HG02588 (cell line): Measurements from ENCODE around the gene PDE6A.
A peak's percentile ranks its signal among the peaks of the same experiment; 100 is the strongest.

ENCODE experiments used
- ATAC-seq: cut with Tn5 transposase; IDR thresholded peaks from one replicate; pipeline ENCODE4 v1.9.1; 2021; ENCODE audit warnings: mild to moderate bottlenecking, moderate library complexity; ENCODE audit not compliant: unreplicated experiment

PDE6A gene

GRCh38 chr5:149840226-149840825, 104.3 kb downstream of the PDE6A start:
- ATAC-seq = no peak

DNA sequence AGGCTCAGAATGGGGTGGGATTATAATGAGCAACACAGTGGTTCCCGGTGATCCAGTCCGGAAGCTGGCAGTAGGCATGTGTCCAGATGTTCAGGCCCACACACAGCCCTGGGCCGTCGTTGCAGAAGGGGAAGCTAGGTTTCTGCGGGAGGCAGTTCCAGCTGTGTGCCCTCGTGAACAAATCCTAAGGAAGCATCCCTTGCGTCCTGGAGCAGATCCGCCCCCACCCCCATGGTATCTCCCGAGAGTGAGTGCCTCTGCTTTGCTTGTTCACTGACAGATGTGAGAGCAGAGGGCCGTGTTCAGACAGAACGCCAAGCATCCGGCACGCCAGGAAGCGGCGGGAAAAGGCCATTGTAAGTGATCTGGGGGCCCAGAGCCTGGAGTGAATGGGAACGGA, 104.8 kb downstream of the PDE6A start:
- no peak for ATAC-seq

DNA sequence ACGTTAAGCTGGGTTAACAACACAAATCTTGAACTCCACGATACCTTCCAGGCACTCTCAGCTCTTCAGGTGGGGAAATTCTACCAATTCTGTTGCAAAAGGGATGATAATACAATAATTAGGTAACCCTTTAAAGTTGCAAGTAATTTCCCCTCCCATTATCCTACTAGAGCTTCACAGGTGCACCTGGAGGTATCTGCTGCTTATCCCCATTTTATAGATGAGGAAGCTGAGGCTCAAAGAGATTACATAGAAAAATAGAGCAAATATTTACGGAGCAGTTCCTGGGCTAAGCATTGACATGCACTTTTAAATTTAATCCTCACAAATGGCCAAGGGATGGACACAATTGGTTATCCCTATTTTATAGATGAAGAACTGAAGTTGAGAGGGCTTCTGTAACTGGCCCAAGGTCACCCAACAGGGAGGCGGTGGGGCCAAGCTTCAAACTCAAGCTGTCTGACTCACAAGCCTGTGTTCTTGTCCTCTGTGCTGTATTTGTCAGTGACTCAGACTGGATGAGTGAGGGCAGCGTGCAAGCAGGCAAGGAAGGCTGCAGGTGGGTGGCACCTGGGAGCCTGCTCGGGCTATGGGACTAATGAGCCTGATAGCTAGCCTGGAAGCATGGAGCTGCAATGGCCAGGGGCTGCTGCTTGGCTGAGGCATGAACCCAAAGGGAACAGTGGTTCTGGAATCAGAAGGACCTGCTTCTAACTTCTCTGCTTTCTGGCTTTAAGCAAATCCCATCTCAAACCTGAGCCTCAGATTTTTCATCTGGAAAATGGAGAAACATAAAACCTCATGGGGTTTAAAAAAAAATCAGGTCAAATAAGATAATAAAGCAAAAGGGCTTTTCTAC, 105.5 kb downstream of the PDE6A start:
- ATAC-seq = no peak

DNA sequence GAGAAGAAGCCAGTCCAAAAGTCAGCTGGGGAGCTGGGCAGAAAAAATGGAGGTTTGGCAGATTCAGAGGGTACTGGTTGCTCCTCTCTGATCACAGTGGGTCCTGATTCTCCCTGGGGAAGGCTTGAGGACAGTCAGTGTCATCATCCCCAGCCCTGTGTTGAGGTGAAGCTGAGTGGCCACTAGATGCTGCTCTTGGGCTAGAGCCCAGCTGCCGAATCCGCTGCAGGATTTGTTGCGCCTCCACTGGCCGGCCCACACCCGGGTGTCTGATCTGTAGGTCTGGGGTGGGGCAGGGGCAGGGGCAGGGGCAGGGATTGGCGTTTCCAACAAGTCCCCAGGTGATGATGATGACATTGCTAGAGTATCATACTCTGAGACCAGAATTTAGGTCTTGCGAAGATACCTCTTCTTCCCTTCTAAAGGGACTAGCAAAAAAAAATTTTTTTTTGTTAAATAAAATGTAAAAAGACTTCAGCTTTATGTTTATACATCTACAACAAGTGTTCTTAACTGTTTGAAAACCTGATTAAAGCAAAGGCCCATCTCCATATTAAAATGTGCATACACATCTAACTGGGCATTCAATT, 106.8 kb downstream of the PDE6A start:
- no peak for ATAC-seq

GRCh38 chr5:149836451-149837139, 108.0 kb downstream of the PDE6A start:
- ATAC-seq = no peak

- ATAC-seq = no peak
Observed at GRCh38 chr5:149834246-149834855, 110.2 kb downstream of the PDE6A start.

- no peak for ATAC-seq
Observed at GRCh38 chr5:149833116-149833827, 111.3 kb downstream of the PDE6A start.

DNA sequence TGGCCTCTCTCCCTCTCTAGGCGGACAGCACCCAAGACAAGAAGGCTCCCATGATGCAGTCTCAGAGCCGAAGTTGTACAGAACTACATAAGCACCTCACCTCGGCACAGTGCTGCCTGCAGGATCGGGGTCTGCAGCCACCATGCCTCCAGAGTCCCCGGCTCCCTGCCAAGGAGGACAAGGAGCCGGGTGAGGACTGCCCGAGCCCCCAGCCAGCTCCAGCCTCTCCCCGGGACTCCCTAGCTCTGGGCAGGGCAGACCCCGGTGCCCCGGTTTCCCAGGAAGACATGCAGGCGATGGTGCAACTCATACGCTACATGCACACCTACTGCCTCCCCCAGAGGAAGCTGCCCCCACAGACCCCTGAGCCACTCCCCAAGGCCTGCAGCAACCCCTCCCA, 112.0 kb downstream of the PDE6A start:
- no peak for ATAC-seq

GRCh38 chr5:149831492-149831891, 113.1 kb downstream of the PDE6A start:
- peak; percentile 87 for ATAC-seq

DNA sequence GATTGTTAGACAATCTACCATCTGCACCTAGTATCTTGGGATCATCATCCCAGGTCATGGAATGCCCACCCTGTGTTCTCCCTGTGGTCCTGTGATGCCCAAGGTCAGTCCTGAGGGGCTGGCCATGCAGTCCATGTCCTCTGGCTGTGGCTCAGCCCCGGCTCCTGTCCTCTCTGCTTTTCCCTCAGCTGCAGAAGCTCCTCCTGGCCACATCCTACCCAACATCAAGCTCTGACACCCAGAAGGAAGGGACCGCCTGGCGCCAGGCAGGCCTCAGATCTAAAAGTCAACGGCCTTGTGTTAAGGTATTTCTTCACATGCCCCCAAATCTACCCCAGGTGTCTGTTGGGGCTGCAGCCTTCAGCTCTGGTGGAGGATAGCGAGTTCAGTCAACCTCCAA, 114.0 kb downstream of the PDE6A start:
- no peak for ATAC-seq

GRCh38 chr5:149829954-149830353, 114.6 kb downstream of the PDE6A start:
- no peak for ATAC-seq

- ATAC-seq = peak; percentile 46
Observed at GRCh38 chr5:149828161-149829011, 116.2 kb downstream of the PDE6A start.

GRCh38 chr5:149827546-149827945, 117.0 kb downstream of the PDE6A start:
- ATAC-seq = no peak

DNA sequence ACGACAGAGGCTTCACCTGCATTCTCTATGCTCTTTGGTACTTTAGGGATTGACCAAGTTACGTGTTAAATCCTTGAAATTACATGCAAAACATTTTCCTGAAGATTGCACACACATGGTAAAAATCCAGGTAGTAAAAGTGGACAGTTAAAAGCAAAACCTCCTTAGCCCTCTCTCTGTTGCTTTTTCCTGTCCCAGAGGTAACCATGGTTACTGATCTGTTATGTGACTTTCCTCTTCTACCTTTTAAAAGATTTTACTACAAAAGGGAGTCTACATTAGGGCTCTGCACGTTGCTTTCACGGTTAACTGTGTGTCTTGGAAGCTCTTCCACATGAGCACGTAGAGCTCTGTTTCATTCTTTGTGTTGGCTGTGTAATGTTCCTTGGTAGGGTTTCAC, 117.5 kb downstream of the PDE6A start:
- no peak for ATAC-seq

DNA sequence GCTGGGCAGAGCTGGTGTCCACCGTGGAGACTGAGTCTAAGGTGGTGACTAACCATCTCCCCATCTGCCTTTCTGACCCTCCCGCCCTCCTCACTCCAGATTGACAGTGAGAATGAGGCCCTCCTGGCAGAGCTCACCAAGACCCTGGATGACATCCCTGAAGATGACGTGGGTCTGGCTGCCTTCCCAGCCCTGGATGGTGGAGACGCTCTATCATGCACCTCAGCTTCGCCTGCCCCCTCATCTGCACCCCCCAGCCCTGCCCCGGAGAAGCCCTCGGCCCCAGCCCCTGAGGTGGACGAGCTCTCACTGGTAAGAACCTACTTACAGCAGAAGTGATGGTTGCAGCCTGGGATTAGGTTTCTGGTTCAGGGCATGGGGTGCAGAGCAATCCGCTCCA, 118.0 kb downstream of the PDE6A start:
- no peak for ATAC-seq

GRCh38 chr5:149824846-149825245, 119.7 kb downstream of the PDE6A start:
- ATAC-seq = no peak

GRCh38 chr5:149824120-149824519, 120.5 kb downstream of the PDE6A start:
- no peak for ATAC-seq

- no peak for ATAC-seq
Observed at GRCh38 chr5:149823375-149823774, 121.2 kb downstream of the PDE6A start.

GRCh38 chr5:149822301-149822700, 122.3 kb downstream of the PDE6A start:
- no peak for ATAC-seq
